ENCODE measurements around the gene IRX4.
A peak's percentile ranks its signal among the peaks of the same experiment; 100 is the strongest.

The IRX4 gene

GRCh38 chr5:1891391-1891790 lies 8.7 kb upstream of the IRX4 start:
- DNase-seq (ENCODE audit: low spot score): no peak

DNA sequence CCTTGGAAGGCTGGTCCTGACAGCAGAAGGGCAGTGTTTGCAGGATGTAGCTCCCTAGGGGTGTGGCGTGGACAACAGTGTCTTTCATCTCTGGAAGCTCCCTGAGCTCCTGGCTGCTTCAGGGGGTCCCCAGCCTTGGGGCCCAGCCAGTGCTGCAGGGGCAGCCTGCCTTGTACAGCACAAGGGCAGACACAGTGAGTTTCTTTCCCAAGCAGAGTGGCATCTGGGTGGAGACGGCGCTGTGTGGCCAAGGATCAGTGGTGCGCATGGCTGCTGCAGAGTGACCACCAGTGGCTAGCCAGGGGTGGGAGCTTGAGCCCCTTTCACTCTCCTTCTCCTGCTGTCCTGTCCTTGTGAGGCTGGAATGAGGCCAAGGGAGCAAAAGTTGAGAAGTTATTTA lies 7.6 kb upstream of the IRX4 start:
- DNase-seq (ENCODE audit: low spot score): no peak

GRCh38 chr5:1889321-1890065 lies 6.8 kb upstream of the IRX4 start:
- no peak for DNase-seq (ENCODE audit: low spot score)

DNA sequence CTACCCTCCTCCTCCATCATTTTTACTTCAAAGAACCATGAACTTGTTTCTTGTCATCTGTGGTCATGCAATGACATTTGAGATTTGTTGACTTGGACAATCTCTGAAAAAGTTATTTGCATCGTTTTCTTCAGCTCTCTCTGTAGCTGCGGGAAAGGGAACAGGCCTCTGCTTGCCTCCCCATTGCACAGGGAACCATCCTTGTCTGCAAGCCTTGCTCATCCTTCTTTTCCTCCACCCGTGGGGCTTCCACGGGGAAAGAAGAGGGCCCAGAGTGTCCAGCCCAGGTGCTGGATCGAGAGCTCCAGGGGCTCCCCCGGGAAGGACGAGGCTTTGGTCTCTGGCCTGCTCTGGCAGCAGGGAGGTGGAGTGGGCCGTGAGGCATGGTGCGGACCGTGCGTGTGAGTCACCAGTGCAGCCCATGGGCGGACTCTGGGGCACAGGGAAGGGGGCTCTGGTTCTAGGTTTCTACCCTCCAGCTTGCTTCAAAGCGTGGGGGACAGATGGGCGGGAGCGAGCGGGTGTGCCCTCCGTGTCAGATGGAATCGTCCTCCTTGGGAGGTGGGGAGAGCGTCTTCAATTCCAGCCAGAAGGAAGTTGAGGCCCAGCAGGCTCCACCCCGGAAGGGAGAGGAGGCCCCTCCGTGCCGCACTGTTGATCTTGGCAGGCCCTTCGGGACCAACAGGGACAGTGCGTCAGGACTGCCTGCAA lies 6.0 kb upstream of the IRX4 start:
- no peak for DNase-seq (ENCODE audit: low spot score)

- no peak for DNase-seq (ENCODE audit: low spot score)
These were observed 5.0 kb upstream of the IRX4 start for GRCh38 chr5:1887588-1888360.

DNA sequence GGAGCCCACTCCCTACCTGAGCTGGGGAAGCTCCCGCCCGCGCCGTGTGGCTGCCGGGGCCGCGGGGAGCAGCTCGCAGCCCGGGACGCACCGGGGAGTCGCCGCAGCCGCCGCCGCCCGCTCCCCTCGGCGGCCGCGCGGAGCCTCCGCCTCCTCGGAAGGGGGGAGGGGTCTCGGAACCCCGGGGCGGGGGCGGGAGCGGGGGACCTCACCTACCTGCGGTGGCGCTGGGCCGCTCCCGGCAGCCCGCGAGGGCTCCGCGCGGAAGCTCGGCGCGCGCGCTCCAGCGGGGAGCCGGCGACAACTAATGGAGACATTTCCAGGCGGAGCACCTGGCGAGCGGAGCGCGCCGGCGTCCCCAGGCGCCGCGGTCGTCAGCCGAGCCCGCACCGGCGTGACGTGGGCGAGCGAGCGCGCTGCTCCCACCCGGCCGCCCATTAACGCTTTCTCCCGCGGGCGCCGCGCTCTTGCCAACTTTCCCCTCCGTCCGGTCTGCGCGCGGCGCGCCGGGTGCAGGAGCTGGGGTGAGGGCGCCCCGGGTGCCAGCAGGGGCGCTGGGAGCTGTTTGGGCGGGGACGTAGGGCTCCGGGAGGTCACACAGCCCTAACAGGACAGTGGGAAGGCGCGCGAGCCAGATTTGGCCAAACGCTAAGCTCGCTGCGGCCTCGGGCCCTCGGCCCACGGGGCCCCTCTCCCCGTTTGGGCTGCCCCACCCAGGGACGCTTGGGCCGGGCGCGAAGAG lies 4.3 kb upstream of the IRX4 start:
- DNase-seq (ENCODE audit: low spot score): no peak

- DNase-seq (ENCODE audit: low spot score): no peak
These were observed 3.4 kb upstream of the IRX4 start for GRCh38 chr5:1885868-1886845.

- no peak for DNase-seq (ENCODE audit: low spot score)
These were observed 2.7 kb upstream of the IRX4 start for GRCh38 chr5:1885404-1885755.

- no peak for DNase-seq (ENCODE audit: low spot score)
These were observed 2.1 kb upstream of the IRX4 start for GRCh38 chr5:1884678-1885403.

DNA sequence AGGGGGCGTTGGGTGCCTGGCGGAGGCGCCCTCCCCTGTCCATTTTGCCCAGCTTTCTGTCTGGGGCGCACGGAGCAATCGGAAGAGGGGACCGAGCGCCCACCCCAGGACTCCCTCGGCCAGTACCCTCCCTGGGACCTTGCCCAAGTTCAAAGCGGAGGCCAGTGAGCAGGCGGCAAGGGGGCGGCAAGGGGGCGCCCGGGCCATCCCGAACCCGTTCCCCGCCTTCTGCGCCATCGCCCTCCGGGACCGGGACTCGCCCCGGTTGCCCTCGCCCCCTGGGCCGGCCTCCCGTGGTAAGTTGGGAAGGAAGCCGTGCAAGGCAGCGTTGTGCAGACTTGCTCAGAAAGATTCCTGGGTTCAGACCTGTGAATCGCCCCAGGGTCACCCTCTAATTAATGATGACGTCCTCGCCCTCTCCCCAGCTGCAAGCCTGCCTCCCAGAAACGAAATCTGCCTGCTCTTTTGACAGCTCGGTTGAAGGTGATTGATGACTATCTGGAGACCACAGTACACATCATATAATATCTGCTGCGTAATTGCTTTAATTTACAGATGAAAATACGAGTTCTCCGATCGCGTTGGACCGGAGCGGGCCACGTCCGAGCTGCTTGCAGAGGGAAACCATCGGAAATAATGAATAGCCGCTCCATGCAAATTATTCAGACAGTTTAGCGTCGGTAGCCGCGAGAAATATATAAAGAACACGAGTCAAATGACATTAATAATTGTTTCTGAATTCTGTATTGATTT lies 1.4 kb upstream of the IRX4 start:
- DNase-seq (ENCODE audit: low spot score): no peak

GRCh38 chr5:1883120-1883924 lies 597 bp upstream of the IRX4 start:
- DNase-seq (ENCODE audit: low spot score): peak; percentile 56

GRCh38 chr5:1881731-1882336 lies 891 bp downstream of the IRX4 start:
- no peak for DNase-seq (ENCODE audit: low spot score)

GRCh38 chr5:1881098-1881572 lies 1.6 kb downstream of the IRX4 start:
- no peak for DNase-seq (ENCODE audit: low spot score)

DNA sequence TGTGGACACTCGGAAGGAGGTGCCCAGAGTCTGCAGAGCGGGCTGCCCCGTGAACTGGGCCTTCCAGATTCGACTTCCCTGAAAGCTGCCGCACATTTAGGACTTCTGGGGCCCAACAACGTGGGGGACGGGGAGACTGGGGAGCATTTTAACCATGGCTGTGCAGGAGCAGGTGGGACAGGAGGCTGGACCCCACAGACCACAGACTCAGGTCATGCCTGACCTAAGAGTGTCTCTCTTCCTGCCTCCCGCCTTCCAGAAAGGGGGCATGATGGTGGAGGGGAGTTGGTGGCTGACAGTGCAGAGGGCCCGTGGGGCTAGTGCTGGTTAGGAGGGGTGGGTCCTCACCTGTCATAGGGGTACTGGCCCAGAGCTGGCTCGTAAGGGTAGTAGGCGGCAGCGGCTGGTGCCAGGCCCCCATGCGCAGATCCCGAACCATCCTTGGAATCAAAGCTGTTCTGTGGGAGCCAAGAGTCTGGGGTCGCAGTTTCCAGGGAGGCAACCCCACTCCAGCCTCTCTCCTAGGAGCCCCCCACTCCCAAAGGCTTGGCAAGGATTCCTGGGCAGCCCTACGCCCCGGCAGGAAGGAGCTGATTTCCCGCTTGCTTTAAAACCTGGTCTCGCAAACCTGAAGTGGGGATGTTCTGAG lies 2.2 kb downstream of the IRX4 start:
- DNase-seq (ENCODE audit: low spot score): no peak

GRCh38 chr5:1879292-1880263 lies 3.1 kb downstream of the IRX4 start:
- DNase-seq (ENCODE audit: low spot score): no peak

GRCh38 chr5:1878050-1878849 lies 4.5 kb downstream of the IRX4 start:
- no peak for DNase-seq (ENCODE audit: low spot score)

Data from GM03348 (cell line).